ENCODE data around the gene TMEM147. TPM values are rescaled to one million over a fixed set of nuclear protein-coding genes. Genes with fewer than 3 reads are reported as not detected.

TMEM147 gene
- total RNA-seq = 100 to 1,000 TPM in 1 of 2 donors, 10 to 100 TPM in 1; 93.3 to 106 TPM

- Histone ChIP-seq H3K36me3 (no peaks in the 10 kb centered on the region), H3K27ac (peak within 1 kb of the TSS; percentile 86 to 89), H3K4me1 (peaks cover 0 to 22% of the 10 kb centered on the region in 2 donors), H3K4me3 (peak within 1 kb of the TSS; percentile 86 to 88), H3K9me3 (no peaks in the 10 kb centered on the region), H3K27me3 (no peaks in the 10 kb centered on the region)
- TF ChIP-seq, protein P1, sequence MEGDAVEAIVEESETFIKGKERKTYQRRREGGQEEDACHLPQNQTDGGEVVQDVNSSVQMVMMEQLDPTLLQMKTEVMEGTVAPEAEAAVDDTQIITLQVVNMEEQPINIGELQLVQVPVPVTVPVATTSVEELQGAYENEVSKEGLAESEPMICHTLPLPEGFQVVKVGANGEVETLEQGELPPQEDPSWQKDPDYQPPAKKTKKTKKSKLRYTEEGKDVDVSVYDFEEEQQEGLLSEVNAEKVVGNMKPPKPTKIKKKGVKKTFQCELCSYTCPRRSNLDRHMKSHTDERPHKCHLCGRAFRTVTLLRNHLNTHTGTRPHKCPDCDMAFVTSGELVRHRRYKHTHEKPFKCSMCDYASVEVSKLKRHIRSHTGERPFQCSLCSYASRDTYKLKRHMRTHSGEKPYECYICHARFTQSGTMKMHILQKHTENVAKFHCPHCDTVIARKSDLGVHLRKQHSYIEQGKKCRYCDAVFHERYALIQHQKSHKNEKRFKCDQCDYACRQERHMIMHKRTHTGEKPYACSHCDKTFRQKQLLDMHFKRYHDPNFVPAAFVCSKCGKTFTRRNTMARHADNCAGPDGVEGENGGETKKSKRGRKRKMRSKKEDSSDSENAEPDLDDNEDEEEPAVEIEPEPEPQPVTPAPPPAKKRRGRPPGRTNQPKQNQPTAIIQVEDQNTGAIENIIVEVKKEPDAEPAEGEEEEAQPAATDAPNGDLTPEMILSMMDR (IDR thresholded peaks at IDR 0.05) = peak in 1 of 2 donors; percentile 15
- DNase-seq (ENCODE audit: low spot score) = peak; percentile 92
These were observed at the start of gene TMEM147 for GRCh38 chr19:35545001-35545854. Gene TMEM147, plus strand, starts transcription at chr19:35545626. Its CDS starts 114 bp downstream, at chr19:35545740.

- TF ChIP-seq, protein P1 (IDR thresholded peaks at IDR 0.05) = no peak
- Histone ChIP-seq H3K36me3 (no peaks in the 10 kb centered on the region), H3K4me3 (no peak overlapping the region), H3K4me1 (peaks cover 0 to 6% of the 10 kb centered on the region in 2 donors), H3K9me3 (no peaks in the 10 kb centered on the region), H3K27ac (no peak overlapping the region), H3K27me3 (no peaks in the 10 kb centered on the region)
- DNase-seq (ENCODE audit: low spot score) = no peak
These were observed 48.0 kb upstream of the TMEM147 start for GRCh38 chr19:35497406-35497805.

DNA sequence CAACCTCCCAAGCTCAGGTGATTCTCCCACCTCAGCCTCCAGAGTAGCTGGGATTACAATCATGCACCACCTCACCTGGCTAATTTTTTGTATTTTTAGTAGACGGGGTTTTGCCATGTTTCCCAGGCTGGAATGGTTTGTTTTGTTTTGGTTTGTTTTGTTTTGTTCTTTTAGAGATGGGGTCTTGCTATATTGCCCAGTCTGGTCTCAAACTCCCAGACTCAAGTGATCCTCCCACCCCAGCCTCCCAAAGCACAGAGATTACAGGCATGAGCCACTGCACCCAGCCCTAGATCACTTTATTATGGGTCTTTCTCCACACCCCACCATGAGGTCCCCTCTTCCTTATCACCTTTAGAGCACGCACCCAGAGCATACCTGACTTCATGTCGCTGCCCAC lies 47.2 kb upstream of the TMEM147 start:
- Histone ChIP-seq H3K4me1 (peaks cover 0 to 6% of the 10 kb centered on the region in 2 donors), H3K9me3 (no peaks in the 10 kb centered on the region), H3K27ac (no peak overlapping the region), H3K36me3 (no peaks in the 10 kb centered on the region), H3K4me3 (no peak overlapping the region), H3K27me3 (no peaks in the 10 kb centered on the region)
- TF ChIP-seq, protein P1 (IDR thresholded peaks at IDR 0.05) = no peak
- DNase-seq (ENCODE audit: low spot score) = no peak

DNA sequence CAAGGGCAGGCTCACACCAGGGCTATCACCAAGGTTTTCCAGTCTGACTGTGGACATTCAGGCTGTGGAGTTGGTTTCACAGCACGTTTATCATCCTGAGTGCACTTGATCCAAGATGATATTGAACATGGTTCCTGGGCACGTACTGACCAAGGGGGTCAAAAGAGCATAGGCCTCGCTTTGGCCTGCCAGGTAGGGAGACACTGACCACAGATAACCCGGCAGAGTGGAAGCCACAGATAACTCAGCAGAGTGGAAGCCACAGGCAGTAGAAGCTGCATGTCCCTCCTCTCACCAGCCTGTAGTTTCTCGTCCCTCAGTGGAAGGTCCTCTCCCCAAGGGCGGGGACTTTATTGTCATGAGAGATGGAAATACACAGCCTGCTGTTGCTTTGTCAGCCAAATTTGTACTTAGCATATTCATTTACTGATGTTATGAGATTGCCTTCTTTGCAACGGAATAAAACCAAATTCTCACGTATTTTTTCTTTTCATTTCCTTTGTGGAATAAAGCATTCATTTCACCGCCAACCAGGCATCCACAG lies 46.4 kb upstream of the TMEM147 start:
- peaks cover 0 to 6% of the 10 kb centered on the region in 2 donors for H3K4me1 ChIP-seq
- no peaks in the 10 kb centered on the region for H3K36me3 ChIP-seq
- H3K4me3 ChIP-seq = no peak overlapping the region
- H3K27me3 ChIP-seq = no peaks in the 10 kb centered on the region
- TF ChIP-seq, protein P1 (IDR thresholded peaks at IDR 0.05) = no peak
- H3K27ac ChIP-seq = no peak overlapping the region
- H3K9me3 ChIP-seq = no peaks in the 10 kb centered on the region
- no peak for DNase-seq (ENCODE audit: low spot score)

DNA sequence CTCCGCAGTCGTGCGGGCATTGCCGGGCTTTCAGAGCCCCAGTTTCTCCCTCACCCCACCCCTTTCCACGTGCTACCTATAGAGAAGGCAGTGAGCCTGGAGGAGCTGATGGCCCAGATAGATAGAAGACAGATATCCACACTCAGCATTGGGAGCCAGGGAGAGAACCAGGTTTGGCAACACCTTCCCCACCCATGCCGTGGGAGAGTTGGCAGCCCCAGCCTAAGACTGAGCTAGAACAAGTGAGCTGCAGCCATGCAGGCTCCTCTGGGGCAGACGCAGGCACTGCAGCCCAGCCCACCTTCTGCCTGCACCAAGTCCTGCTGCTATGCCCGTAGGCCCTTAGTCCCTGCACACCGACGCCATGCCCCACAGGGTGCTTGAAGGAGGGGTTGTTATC lies 44.8 kb upstream of the TMEM147 start:
- Histone ChIP-seq H3K4me1 (no peaks in the 10 kb centered on the region), H3K36me3 (no peaks in the 10 kb centered on the region), H3K27ac (no peak overlapping the region), H3K27me3 (no peaks in the 10 kb centered on the region), H3K4me3 (no peak overlapping the region), H3K9me3 (no peaks in the 10 kb centered on the region)
- no peak for DNase-seq (ENCODE audit: low spot score)
- TF ChIP-seq, protein P1 (IDR thresholded peaks at IDR 0.05) = no peak

Measured in right atrium auricular region (tissue), 2 donors.